Stimulated activated CD4-positive, alpha-beta T cell treated with anti-CD3 and anti-CD28 coated beads, Interleukin-1b, Interleukin-23, amount 100 ng/mL, for 48 hours (primary cell): ENCODE measurements around the gene BTG1.
"Not testable (repeated sequence)": the region's sequence is repeated elsewhere in the genome, so short reads cannot be mapped to it uniquely, and the experiment has no call there.

Experiments used
- DNase-seq: peaks from one replicate; pipeline ENCODE4 v3.0.0-alpha.2; 2020

Gene BTG1

DNA sequence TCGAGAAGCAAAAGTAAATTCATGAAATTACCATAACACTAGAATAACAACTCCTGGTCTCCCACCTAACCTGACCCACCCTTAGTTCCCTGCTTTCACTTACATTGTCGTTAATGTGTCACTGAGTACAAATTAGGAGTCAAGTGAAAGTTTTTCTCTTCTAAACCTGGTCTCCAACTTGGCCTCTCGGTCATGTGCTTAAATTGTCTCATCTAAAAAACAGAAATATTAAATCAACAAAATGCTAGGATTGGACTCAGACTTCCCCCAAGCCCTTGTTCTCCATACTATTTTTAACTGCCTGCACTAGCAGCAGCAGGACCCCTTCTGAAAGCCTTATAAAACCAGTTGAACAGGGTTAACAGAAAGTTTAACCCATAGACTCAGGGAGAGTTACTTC, 1.8 kb upstream of the BTG1 start:
- no peak for DNase-seq

DNA sequence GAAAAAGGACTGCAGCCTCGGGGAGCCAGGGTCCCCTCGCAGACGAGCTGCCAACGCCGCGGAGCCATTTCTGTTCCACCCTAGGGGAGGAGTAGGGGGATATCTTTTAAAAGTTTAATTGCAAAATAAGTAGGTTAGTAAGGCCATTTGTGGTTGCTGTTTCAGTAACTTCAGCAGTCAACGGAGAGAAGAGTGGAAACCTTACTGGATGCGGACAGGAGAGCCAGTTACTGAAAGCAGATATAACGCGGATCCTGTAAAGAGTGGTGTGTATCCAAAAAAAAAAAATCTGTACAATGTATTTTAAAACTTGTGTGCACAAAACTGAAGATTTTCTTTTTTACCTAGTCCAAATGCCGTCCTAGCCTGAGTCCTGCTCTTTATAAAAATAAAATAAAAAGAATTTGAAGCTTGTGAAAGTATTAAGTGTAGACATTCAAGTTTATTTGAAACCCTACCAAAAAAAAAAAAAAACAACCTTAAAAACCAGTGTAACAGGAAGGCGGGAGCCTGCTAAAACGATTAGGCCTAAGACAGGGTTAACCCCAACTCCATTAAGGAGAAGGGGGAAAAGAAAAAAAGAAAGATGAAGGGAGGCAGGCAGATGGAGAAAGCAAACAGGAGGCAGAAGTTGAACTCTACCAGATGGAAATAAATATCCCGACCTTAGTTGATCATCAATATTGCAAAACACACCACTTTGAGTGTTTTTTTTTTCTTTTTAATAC, 1.0 kb upstream of the BTG1 start:
- no peak for DNase-seq

DNA sequence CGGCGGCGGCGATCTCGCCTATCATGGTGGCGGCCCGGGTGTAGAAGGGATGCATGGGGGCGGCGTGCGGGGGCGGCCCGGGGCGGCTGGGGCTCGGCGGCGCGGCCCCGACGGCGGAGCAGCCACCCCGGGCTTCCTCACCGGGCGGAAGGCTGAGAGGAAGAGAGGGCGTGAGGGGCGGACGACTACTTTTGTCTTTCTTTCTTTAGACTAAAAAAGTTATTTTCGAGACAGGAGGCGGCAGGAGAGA, 240 bp downstream of the BTG1 start:
- DNase-seq: peak; percentile 54

DNA sequence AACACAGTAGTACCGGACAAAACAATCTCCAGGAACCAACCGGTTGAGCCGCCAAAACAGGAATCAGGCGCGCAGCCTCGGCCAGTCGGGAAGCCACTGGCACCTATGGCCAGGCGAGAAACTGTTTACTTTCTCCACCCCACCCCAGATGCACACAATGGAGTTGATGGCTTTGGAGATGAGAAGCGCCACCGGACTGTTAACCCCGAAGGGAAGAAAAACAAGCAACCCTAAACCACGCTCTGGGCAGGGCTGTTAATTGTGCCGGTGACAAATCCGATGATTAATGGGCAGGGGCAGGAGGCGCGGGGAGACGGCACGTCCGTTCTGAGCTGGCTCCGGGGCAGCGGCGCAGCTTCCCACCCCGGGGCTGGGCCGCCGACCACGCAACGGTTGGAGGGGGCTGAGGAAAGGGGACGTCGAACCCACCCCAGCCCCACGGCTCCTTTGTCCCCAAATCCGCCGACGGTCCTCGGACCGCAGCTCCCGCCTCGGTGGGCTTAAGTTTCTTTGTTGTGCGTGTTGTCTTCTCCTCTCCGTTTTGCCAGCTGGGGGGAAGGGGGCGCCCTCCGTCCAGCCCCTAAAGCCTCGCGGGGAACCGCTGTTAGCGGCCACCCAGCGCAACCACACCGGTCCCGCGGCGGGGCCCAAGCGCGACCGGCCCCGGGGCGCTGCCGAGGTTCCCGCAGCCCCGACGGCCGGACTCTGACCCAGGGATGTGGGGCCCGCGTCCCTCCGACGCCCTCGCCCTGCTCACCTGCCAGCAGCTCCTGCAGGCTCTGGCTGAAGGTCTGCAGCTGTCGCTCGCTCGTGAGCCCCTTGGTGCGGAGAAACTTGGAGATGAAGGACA, 790 bp downstream of the BTG1 start:
- peak; percentile 57 for DNase-seq

DNA sequence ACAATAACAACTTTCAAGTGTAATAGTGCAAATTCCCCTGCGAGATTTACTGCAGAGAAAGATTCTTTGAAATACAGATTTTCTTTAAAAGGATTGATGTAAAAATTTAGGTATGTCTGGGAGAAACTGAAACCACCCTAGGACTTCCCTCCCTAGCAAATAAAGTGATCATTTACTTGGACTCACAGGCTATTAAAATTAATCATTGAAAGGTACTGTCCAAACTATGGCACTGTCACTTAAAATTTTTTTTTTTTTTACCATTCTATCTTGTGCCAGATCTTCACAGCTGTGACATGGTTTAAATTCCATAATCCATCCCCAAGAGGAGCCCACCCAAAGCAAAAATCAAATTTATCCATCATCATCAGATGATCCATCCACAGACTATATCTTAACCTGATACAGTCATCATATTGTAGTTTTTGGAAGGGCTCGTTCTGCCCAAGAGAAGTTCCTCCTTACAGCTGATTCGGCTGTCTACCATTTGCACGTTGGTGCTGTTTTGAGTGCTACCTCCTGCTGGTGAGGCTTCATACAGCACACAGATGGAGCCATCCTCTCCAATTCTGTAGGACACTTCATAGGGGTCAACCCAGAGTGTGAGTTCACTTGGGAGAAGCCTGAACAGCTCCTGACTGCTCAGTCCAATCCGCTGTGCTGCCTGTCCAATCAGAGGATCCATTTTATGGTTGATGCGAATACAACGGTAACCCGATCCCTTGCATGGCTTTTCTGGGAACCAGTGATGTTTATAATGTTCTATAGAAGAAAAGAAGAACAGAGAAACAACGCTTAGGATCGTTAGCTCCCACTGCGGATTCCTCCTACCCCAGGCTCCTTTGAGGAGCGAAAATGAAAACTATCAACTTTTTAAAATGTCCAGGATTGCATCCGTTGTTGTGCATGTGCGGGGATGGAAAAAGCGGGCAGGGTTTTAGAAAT, 1.7 kb downstream of the BTG1 start:
- DNase-seq: peak; percentile 73

DNA sequence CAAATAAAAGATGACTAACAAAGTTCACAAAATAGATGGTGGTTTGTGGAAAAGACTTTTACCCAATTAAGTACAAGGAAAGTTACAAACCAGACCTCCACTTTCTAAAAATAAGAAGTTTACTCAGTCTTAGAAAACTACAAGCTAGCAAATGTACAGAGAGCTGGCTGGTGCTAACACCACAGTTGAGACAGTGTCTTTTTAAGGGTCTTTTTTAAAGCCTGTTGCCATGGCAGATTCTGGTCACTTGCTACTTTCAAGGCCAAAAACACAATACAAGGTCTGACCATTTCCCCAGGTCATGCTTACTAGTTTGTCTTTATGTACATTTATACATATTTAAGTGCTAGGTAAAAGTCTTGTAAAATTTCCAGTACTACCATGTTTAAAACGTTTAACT, 2.4 kb downstream of the BTG1 start:
- no peak for DNase-seq

DNA sequence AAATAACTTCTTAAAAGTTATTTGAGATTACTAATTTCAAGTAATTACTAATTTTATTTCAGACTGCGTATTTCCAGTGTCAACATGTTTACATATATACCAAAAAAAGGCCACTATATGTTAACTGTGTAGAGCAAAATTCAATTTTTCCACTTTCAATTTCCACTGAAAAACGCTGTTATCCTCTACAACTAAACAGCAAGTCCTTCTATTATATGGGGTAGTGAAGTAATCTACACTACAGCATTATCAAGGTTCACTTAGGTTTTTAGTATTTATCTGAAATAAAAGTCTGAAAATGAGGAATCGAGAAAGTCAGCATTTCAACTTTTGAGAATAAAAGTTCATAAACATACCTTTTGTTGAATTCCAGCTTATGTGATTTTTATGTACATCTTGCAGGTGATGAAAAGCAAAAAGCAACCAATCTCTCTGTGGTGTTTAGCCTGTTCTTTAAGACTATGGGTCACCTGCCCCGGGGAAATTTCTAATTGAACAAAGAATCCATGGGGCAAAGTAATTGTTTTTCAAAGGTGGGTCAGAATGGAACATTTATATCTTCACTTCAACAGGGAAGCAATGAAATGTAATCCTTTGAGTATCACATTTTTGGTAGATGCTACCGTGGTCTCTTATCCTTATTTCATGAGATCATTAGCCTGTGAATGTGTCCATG, 3.3 kb downstream of the BTG1 start:
- no peak for DNase-seq

DNA sequence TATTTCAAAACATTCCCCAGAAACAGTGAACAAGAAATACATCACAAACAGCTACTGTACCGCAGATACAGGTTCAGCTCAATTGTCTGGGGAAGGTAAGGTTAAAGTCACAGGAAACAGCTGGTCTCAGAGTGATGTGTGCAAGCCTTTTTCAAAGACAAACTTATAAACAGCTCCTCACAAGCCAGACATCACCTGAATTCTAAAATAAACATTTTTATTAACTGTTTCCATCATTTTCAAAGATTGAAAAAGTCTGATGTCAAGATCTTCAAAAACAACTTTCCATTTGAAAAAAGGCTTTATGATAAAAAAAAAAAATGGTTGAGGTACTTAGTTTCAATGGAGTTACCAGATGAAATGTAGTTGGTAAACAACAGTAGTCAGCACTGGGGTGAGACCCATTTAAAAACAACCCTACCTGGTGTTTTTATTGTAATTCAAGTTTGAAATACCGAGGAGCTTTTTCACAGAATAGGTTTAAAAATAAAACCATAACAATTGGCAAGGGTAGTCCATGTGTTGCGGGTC, 4.0 kb downstream of the BTG1 start:
- no peak for DNase-seq

DNA sequence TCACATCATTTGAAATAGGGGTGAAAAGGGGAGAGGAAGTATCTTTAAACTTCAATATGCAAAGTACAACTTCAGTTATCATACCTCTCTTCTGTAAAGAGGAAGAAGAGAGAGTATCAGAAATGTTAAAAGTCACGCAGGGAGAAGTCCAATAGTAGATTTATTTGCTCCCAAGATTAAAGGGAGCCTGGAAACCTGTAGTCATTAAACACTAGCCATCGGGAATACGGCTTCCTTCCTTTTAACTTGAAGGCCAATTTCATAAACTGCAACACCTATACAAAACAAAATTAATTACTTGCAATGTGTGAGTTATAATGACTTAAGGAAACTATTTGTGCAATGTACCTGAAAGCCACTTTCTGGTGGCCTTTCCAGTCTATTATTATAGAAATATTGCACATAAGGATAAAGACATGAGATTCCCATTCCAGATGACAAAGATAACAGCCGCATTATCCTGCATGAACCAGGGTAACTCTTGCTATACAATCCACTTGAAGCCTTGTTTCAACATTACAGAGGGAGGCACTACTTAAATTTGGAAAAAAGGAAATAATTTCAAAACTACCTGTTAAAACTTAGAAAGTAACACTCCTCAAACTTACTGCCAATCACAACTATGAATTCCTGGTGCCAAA, 4.6 kb downstream of the BTG1 start:
- DNase-seq: no peak

DNA sequence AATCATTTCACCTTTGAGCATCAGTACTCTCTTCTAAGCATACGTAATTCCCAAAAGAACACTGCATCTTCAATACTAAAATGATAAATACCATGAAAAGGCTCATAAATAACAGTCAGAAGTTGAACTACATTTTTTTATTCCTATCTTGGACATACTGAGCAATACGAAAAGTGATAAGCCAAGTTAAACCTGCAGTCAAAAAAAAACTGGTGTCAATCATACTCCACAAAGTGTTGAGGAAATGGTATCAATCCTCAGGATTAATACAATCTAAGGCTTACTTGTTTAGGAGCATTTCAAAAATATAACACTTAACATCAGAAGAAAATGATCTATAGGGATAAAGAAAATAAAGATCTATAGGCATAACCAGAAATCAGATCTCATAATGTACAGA, 5.5 kb downstream of the BTG1 start:
- DNase-seq: no peak

DNA sequence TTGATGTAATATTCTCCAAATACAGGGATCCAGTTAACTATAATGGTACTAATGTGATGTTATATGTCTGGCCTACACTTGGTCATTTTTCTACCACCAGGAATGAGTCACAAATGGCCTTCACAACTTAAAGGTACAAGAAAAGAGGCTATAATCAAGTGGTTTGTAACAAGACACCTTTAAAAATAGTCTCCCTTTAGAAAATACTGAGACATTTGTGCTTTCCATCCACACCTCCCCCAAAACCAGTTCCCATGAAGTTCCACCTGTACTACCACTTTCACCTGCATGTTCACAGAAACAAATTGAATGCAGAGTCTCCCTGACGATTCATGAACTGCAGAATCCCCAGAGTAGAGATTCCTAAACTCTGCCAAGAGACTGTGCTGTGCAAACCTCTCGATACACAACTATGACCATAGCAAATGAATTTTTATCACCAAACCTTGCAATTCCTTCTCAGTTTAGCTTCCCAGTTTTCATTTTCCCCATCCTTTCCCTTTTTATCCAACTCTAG, 6.0 kb downstream of the BTG1 start:
- no peak for DNase-seq

DNA sequence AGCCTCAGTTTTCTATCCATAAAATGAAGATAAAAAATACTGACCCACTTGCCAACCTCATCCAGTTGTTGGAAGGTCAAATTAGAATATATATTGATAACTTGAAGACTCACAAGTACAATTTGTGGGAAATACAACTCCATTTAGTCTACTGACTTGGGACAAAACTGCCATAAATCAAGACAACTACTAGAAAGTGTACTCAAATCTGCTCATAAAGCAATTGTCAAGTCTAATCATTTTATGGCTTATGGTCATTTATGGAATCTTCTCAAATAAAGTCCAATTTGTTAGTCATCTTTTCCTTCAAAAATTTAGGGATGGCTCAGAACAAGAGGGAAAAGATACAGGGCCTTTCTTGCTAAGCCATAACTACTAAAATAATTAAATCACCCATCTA, 7.0 kb downstream of the BTG1 start:
- no peak for DNase-seq

DNA sequence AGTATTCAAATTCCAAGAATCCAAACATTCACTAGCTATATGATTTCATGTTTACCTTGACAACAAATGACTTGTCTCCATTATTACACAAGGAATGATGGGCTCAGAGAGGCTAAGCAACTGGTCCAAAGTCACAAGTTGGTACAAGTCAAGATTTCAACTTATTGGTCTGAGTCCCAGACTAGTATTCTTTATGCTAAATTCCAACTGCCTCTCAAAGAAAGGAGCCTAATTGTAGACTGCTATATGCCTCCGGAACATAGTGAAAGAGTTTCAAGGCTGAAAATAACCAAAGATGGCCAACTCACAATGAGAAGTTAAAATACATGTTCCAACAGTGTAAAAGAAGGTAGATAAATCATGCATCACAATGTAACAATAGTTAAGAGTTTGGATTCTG, 7.5 kb downstream of the BTG1 start:
- no peak for DNase-seq

DNA sequence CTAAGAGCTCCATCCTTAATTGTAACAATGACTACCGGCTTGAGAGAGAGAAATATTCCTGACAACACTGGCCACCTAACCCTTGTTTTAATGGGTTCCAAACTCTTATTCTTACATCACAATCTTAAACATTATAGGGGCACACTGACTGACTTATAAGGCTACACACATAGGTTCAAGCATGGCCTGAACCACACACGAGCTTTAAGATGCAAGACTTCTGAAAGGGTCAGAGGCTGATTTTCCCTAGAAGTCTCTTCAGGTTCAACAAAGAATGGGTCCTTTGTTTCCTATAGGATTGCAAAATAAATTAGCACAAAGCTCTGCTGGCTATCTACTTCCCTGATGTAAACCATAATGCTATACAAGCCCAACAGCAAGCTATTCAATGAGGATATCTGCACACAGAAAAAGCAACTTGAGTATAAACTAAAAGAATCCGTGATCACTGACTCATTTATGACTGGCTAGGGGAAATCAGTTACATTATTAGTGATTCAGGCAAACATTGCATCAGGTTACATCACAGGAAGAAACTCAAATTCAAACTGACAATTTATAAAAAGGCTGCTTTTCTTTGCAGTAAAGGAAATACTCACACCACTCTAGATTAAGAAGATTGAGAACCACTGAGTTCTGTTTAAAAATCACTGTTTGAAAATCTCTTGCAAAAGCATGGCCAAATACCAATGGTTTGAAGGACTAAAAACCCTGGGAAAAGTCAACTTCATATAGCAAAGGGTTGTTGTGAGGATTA, 8.5 kb downstream of the BTG1 start:
- no peak for DNase-seq

DNA sequence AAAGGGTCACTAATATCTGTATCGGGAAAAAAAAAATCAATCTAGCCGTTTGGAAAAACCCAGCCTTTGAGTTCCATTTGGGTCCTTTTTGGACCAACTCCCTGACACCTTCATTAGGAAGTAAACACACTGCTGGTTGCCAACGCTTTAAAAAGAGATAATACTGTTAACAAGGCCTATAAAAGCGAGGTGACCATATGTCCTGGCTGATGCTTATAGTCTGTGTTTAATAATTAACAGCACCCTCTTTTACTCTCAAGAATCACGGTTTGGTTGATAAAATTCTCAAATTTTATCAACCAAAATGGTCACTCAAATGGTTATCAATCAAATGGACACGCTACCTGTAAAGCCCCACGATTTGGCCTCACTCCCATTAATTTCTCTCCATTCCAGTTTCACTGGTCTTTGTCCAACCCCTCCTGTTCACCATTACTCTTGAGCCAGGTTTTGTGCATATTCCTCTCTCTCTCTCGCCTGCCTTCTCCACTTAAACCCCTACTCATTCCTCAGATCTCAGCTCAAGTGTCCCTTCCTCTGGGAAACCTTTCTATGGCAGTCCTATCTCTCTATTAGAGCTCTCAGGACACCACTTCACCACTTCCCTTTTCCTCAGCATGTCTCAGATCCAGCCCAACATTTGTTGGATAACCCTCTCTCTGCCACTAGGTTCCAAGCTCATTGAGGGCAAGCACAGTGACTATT, 9.5 kb downstream of the BTG1 start:
- DNase-seq: no peak

DNA sequence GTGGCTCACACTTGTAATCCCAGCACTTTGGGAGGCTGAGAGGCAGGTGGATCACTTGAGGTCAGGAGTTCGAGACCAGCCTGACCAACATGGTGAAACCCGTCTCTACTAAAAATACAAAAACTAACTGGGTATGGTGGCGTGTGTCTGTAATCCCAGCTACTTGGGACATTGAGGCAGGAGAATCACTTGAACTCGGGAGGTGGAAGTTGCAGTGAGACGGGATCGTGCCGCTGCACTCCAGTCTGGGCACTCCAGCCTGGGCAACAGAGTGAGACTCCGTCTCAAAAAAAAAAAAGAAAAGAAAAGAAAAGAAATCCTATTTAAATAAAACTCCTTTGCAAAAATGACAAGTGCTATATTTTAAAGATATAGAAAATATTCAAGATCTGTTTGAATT, 10.1 kb downstream of the BTG1 start:
- DNase-seq: not testable (repeated sequence)

DNA sequence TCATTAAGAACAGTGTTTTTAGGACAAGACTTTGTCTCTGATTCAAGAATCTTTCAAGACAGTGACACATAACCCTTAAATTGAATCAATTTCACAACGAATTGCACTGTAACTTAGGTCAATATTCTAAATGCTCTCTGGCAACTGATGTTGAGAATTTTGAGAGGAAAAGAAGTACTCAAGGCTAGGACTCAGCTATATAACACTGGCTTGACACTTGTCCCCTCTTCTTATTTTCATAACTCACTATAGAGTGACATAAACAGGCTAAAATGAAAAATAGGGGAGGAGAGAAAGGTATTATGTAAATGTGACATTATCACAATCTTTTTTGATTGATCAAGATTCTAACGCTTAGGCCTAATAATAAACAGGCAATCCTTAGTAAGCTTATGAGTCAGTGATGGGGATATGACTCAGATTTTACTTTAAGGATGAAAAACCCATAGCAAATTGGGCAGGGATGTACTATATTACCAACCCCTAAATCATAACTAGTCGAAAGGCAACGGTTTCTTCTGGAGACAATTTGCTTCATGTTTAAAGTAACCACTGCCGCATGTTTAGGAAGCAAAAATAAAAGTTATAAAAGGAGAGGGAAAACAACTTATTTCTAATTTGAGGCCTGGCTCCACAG, 10.9 kb downstream of the BTG1 start:
- no peak for DNase-seq

DNA sequence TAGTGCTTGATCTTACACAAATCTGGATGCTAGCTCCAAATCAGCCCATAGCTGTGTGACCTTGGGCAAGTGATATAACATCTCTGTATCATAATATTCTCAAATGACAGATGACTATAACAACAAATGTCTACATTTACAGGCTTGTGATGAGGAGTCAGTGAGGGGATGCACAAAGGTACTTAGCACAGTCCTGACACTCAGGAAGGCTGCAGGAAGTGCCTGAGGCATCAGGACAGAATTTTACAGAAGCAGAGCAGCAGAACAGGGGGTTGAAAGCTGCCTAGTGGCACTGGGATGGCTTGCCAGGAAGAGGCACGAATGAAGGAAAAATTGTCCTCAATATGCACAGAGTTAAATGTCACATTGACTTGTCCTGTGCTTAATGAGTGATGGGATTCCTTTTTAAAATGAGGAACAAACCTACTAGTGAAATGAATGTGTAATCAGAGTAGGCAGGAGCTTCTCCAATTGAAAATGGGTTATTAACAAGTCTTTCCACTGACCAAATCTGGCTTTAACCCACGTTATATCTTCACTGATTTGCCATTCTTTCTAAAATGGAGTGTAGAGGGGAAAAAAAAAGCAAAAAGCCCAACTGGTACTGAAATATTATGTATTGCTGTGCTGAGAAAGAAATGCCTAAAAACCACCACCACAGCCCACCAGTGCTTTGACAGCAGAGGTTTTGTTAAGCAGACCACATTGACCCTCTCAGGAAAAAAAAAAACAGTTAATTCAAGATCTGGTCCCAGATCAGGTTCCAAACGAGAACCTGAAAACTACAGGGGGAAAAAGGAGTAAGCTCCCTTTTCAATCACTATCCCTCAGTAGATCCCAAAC, 11.6 kb downstream of the BTG1 start:
- no peak for DNase-seq

DNA sequence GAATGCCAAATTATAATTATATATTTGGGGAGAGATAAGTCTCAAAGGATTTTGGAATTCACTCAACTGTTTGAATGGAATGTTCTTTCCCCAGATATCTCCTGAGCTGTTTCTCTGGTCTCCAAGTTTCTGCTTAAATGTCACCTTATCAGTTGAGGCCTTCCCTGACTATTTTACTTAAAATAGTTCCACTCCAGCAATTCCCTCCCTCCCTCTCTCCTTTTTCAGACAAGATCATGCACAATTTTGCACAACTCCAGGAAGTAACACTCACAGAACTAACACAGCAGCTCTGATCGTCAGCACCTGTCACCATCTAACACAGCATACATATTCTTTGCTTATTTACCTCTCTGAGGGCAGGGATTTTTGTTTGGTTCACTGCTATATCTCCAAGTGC, 12.5 kb downstream of the BTG1 start:
- DNase-seq: no peak
